ENCODE measurements around the gene ALPK3.

Gene ALPK3

DNA sequence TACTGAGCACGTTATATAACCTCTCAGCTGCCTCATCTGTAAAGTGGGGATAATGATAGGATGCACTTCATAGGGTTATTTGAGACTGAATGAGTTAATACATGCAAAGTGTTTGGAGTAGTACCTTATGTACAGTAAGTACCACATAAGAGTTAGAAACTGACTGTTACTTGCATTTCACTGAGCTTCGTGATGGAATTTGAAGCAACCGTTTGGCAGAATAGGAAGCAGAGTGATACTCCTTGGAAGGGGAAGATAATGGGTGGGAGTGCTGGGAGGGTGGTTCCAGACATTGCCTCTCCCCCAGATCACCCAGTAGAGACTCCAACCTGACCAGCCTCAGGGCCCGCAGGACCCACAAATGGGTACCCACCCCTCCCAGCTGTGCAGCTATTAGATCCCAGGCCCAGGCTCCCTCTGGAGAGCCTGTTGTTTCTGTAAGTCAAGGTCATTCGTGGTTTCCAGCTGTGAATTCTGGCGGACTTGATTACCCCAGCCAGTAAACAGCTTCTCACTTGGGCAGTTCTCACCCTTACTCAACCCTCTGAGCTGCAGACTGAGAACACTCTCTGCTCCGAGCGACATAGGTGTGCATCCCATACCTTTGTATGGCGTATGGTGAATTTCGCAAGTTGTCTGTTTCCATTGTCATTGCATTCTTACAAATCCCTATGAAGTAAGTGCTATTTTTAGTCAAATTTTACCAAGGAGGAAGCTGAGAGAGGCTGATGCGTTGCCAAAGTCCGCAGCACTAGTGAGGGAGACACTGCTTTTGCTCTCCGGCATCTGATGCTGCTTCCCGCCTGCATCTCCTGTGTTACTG, 11.1 kb downstream of the ALPK3 start:
- DNase-seq, result no peak

DNA sequence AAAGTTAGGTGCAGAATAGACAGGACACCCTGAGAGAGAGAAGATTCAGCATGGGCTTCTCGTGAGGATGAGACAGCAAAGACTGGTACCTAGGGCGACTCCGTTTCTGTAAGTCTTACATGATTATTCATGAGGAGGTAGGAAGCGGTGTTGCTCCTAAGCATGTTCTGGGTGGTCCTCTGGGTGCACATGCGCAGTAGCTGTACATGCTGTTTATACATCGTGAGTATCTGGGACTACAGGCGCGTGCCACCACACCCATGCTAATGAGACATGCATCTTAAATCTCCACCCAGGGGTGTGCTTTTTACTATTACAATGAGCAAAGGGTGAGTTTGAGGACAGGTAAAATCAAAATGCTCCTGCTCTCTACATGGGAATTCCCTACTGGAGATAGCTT, 12.3 kb downstream of the ALPK3 start:
- no peak for DNase-seq

DNA sequence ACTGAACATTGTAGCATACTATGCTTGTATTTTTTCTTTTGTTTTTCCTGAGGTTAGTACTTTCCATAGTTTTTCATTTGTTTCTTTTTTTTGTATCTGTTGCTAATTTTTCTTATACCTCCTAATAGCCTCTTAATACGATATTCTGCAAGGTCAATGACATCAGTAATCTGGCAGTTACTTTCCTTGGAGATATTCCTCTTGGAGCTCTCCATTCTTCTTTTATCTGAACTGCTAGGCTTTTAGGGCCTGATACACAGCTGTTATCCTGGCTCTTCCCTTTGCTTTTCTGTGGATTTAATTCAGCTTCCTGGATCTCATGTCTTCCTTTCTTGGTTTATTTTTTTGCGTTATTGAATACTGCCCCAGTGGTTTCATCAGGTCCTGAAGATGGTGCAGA, 12.9 kb downstream of the ALPK3 start:
- no peak for DNase-seq

DNA sequence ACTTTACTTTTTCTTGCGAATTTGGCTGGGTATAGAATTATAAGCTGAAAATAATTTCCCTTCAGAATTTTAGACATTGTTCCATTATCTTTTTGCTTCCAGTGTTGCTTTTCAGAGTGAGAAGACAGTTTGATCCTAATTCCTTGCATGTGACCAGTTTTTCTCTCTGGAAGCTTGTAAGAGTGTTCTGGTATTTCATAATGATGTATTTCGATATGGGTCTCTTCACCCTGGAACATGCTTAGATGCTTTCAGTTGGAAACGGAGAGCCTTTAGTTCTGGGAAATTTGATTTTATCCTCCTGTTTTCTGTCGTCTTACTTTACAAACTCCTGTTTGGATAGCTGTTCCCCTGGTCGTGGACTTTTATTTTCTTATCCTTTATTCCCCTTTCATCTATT, 13.9 kb downstream of the ALPK3 start:
- no peak for DNase-seq

DNA sequence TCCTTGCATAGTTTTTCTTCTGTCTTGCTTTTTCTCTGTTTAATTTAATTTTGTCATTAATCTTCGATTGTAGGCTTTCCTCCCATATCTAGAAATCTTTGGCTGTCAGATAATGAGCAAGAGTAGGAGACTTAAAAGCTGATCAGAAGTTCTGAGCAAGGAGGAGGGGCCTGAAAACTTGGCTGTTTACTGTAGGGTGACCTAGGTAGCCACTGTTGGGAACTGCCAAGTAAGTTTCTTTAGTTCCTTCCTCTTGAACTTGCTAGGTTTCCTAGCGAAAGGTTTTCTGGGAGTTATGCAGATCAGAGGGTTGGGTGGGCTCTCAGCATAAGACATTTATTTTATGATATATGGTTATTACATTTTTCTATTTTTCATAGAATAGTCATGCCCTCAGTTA, 14.5 kb downstream of the ALPK3 start:
- no peak for DNase-seq

DNA sequence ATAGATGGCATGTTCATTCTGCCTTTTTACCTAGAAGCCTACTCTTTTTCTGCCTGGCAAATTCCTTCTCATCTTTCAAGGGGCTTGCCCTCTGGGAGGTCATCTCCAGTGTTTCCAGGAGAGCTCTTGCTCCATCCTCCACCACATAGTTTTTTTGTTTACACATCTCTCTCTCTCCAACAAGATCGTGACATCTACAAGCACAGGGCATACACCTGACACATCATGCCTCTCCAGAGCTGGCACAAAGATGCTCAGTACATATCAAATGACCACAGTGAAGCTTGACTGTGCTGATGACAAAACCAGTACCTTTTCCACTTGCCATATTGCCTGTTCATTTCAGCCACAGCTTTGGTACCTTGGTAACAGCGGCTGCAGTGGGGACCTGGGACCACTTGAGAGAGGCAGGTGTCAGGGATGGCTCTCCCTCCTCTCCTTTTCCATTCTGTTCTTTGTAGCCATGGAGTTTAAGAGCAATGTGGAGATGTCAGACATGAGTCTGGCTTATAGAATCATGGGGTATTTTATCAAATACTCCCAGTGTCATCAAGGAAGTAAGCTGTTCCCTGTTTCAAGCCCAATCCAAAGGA, 15.4 kb downstream of the ALPK3 start:
- no peak for DNase-seq

DNA sequence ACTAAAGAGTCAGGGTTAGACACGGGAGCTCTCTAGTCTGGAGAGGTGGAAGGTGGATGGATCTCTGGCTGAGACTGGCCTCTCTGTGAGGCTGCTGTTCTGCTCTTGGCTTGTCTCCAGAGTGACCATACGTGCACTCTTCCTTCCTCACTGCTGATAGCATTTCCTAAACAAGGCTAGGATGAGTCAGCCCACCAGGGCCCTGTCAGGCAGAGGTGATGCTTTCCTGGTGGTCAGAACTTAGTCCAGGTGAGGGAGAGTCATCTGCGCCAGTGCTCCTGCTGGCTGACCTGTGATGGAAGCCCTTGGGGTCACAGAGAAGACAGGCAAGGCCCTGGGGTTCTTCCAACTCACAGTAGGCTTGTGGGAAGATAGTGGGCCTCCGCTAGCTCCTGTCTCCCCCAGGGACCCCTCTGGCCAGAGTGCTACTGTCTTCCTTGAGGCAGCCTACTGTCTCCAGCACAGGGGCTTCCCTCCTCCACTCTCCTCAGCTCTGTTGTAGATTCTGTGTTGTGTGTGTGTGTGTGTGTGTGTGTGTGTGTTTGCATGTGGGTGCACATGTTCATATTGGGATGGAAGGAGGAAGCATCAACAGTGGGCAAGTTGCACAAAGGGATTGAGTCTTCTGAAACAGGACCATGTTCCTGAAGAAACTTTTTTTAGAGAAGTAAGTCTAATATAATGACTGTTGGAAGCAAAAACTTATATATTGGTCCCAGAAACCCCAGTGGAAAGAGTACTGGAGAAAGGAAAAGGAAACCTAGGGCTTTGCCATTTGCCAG, 16.5 kb downstream of the ALPK3 start:
- DNase-seq, result no peak

DNA sequence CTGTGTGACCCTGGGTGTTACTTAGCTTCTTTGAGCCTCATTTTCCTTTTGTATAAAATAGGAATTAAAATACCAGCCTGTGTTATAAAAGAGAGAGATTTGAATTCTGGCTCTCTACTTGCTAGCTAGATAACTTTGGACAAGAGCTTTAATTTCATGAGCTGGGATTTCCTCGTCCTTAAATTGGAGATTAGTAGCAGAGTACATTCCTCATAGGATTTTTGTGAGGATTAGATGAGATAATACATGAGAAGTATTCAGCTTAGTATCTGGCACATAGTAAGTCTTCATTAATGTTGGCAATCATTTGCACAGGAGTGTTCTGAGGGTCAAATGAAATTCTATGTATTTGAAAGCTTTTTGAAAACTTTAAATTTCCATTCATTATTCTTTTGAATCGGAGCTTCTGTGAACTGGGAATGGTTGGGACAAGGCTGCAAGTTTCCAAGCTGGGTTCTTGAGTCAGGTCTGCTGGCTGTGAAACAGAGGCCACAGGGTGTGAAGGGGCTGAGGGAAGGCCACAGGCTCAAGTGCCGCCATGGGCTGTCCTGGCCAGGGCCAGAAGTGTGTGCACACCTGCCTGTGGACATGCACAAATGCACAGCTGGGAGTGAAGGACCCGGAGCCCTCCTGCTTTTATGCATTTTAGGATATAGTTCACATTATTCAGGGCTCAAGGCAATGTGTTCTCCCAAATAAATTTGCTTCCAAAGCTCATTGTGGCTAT, 17.2 kb downstream of the ALPK3 start:
- DNase-seq, result no peak

DNA sequence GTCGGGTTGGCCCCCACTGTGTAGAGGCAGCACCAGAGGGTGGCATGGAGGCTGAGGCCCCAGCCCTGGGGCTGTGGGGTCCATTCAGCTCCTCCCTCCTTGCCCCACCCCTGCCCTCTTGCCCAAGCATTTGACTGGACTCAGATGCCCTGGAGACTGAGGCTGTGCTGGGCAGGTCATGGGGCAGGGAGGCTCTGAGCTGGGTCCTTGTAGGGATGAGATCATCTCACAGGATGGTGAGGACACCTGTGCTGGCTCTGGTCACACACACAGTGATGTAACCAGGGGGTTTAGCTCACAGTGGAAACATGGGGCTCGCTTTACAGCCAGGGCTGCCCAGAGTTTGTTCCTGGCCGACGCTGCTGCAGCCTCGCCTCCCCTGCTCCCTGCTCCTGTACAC, 17.8 kb downstream of the ALPK3 start:
- no peak for DNase-seq

DNA sequence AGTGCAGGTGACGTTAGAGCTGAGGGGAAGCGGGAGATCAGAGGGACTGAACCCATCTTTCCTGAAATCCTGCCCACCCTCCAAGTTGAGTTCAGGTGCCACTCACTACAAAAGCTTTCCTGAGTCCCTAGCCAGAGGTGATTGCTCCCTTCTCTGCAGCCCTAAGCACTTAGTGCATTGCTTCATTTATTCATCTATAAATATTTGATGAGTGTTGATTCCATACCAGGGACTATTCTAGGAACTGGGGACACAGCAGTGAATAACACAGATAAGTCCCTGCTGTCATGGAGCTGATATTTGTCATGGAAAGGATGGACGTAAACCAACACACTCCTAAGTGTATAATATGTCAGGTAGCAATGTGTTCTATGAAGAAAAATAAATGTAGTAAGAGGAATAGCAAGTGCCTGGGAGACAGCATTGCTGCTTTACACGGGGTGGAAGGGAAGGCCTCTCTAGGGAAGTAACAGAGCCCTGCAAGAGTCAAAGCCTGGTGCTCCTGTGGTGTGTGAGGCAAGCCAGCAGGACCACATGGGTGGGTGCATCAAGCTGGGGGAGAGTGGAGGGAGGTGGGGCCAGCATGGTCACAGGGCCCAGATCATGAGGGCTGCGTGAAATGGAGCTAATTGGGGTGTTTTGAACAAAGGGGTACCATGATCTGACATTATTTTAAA, 18.6 kb downstream of the ALPK3 start:
- DNase-seq, result no peak

DNA sequence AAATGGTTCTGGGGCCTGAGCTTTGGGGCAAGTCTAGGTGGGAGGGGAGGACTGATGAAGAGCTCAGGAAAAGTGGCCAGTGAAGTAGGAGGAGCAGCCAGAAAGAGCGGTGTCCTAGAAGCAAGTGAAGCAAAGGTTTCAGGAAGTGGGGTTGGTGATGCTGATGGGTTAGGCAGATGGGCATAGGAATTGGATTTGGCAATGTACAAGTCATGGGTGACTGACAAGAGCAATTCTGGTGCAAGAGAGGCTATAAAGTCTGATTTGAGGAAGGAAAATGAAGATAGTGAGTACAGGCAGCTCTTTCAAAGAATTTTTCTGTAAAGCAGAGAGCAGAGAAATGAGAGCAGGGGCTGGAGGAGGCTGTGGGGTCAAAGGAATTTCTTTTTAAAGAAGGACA, 19.7 kb downstream of the ALPK3 start:
- DNase-seq, result no peak

DNA sequence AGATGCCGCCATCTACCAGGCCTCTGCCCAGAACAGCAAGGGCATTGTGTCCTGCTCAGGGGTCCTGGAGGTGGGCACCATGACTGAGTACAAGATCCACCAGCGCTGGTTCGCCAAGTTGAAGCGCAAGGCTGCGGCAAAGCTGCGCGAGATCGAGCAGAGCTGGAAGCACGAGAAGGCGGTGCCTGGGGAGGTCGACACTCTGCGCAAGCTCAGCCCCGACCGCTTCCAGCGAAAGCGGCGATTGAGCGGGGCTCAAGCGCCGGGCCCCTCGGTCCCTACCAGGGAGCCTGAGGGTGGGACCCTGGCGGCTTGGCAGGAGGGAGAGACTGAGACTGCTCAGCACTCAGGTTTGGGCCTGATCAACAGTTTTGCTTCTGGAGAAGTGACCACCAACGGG, 22.6 kb downstream of the ALPK3 start:
- no peak for DNase-seq

DNA sequence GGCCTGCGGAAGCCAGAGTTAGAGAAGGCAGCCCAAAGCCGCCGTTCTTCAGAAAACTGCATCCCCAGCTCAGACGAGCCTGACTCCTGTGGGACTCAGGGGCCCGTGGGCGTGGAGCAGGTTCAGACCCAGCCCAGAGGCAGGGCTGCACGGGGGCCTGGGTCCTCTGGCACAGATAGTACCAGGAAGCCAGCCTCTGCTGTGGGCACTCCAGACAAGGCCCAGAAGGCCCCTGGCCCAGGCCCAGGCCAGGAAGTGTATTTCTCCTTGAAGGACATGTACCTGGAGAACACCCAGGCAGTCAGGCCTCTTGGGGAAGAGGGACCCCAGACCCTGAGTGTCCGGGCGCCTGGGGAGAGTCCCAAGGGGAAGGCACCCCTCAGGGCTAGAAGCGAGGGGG, 23.1 kb downstream of the ALPK3 start:
- no peak for DNase-seq

DNA sequence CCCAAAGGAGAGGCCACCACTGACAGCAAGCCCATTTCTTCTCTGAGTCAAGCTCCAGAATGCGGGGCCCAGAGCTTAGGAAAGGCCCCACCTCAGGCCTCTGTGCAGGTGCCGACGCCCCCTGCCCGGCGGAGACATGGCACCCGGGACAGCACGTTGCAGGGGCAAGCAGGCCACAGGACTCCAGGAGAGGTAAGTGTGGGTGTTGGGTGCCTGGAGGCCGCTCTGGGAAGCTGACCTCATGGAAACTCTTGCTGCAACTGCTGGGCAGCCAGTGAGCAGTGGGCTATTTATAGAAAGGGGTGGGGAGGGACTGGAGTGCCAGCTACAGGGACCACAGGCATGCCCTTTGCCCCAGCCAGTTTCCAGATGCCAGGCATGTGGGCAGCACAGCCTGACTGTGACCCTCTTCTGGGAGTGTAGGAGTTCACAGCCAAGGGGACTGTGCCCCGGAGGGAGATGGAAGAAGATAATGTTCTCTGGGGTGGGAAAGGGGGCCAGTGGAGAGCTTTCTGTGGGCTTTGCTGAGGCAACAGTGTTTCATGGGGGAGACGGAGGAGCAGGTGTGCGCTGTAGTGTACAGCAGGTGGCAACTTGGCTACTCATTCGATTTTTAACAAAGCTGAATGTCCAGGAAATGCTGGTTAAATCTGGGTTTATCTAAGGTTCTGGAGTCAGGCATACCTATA, 23.7 kb downstream of the ALPK3 start:
- no peak for DNase-seq

DNA sequence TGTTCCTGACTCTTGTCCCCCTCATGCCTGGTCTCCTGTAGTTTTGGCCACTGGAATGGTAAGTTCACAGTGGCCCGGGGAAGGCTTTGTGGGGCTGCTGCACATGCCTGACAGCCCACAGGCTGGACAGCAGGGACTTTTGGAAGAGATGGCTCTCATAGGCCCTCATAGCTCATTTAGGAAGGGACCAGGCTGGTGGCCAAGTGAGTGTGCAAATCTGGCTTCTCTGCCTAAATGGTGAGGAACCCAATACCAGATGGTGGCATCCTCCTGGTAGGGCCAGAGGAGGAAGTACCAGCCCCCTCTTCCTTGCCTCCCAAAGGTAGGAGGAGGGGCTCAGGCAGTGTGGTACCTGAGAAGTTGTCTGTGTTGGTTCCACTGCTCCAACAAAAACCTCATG, 25.6 kb downstream of the ALPK3 start:
- no peak for DNase-seq

DNA sequence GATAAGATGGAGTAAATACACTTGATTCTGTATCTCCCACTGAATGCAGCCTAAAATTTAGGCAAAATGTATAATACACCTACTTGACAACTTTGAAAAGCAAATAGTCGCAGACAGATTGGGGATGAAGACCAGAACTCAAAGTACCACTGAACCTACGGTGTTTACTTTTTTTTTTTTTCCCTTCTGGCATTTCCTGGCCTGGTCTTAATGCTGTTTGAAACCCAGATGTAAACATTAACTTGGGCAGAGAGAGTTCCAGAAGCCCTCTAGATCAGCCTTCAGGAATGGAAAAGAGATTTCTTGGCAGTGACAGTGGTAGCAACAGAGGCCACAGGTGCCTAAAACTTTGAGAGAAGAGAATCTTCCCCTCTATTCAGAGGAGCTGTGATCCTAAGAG, 27.8 kb downstream of the ALPK3 start:
- DNase-seq, result no peak

DNA sequence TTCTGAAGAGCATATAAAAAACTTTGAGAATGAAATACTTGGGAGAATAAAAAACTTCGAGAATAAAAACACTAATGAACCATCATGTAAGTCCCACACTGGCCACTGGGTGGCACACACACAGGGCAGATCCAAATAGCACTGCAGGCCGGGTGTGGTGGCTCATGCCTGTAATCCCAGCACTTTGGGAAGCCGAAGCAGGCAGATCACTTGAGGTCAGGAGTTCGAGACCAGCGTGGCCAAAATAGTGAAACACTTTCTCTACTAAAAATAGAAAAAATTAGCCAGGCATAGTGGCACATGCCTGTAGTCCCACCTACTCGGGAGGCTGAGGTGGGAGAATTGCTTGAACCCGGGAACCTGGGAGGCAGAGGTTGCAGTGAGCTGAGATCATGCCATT, 28.5 kb downstream of the ALPK3 start:
- DNase-seq, result peak; percentile 18 to 26

DNA sequence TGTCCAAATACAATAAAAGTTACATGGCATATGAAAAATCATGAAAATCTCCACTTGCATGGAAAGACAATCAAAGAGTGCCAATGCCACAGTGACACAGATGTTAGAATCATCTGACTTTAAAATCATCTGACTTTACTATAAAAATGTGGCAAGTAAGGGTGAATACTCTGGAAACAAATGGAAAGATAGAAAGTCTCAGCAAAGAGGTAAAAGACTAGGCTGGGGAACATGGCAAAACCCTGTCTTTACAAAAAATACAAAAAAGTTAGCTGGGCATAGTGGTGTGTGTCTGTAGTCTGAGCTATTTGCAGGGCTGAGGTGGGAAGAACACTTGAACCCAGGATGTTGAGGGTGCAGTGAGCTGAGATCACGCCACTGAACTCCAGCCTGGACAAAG, 29.1 kb downstream of the ALPK3 start:
- DNase-seq, result no peak

DNA sequence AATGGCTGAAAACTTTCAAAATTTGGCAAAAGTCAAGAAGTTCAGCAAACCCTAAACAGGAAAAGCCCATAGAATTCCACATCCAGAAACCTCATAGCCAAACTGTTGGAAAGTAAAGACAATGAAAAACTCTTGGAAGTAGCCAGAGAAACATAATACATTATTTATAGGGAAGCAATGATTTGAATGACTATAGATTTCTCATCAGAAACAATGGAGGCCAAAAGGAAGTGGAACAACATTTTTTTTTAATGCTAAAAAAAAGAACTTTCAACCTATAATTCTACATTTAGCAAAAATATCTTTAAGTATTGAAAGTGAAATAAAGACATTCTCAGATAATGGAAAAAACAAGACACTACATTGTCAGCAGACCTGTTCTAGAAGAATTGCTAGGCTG, 30.2 kb downstream of the ALPK3 start:
- DNase-seq, result no peak

DNA sequence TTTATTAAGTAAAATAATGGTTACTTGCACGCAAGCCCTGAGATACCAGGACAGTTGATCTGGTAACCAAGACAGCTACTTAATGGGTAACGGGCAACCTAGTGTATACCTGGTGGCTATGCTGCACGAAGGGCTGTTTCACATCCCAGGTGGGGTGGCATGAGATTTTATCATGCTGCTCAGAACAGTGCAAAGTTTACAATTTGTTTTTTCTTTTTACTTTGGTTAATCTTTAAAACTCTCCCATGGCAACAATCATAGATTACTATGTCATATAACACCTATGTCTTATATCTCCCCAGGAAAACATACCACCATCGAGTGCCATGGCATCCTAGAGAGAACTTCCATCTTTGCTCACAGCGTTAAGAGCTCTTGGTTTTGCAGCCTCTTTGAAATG, 35.1 kb downstream of the ALPK3 start:
- no peak for DNase-seq

DNA sequence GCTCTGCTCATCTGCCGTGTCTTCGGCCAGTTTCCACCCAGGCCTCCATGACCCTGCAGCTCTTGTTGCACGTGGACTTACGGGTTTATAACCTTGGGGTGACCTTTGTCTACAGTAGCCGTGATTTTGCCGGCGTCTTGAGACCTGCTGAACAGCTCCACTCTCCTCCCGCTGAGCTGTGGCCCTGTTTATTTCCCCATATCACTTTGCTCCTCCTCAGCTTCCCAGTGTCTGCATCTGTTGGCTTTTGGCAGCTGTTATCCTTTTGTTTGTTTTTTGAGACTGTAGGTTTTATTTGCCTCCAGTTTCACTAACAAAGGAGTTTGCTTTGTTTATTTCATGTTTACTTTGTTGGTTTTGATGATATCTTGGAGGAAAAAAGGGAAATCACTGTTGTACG, 38.0 kb downstream of the ALPK3 start:
- DNase-seq, result no peak

DNA sequence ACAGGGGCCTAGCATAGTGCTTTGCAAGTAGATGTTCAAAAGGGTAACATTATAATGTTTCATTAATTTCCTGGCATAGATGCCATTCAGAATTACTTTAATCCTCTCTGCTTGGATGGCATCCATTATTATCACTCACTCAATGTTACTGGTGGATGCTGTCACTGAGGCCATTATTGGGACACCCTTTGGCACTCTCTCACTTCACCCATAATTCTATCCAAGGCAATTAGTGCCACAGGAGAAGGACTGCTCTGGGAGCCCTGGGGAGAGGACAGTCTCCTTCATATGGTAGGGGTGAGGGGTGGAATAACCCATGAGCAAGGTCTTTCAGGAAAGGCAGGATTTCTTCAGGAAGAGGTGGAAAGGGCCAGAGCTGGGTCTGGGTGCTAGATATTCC, 38.6 kb downstream of the ALPK3 start:
- DNase-seq, result no peak
